Stomach (tissue), 9 donors: ENCODE measurements around the gene CREBBP. TPM values are rescaled to one million over a fixed set of nuclear protein-coding genes. Genes with fewer than 3 reads are reported as not detected.

Experiments
- DNase-seq, 2 donors: peaks; one replicate each; pipeline versions ENCODE4 v3.0.0 to v3.0.0-alpha.2; 2013 to 2019
- H3K27ac ChIP-seq, 5 donors: fragments of 200-600 bp in 4 of 5; sonication (generic) in 4 of 5; one replicate each; pipeline ENCODE4 v1.5.1; 2013 to 2019; ENCODE audit warnings: mild to moderate bottlenecking in 1 of 5, moderate library complexity in 1 of 5
- H3K27me3 ChIP-seq, 3 donors: fragments of 200-600 bp; sonication (generic); one replicate each; pipeline ENCODE4 v1.5.1; 2017 to 2019; ENCODE audit warnings: mixed run types in 1 of 3
- H3K36me3 ChIP-seq, 4 donors: fragments of 200-600 bp; sonication (generic); 1 replicate in 3 of 4; 2 replicates in 1 of 4; pipeline ENCODE4 v1.5.1; 2016 to 2019
- H3K4me1 ChIP-seq, 4 donors: fragments of 200-600 bp; sonication (generic); one replicate each; pipeline ENCODE4 v1.5.1; 2016 to 2019
- H3K4me3 ChIP-seq, 4 donors: fragments of 200-600 bp; sonication (generic) in 3 of 4; one replicate each; pipeline ENCODE4 v1.5.1; 2016 to 2019; ENCODE audit warnings: mild to moderate bottlenecking in 1 of 4
- H3K9me3 ChIP-seq, 4 donors: fragments of 200-600 bp; sonication (generic); one replicate each; pipeline ENCODE4 v1.5.1; 2016 to 2019
- EP300 ChIP-seq: sonication (generic); formaldehyde crosslinking; IDR thresholded peaks from one replicate; pipeline ENCODE4 v1.6.1; 2017; ENCODE audit warnings: antibody characterized with exemption
- POLR2A ChIP-seq, 4 donors: fragments of 450-650 bp; IDR thresholded peaks; one replicate each; pipeline ENCODE4 v1.6.1; 2016; ENCODE audit warnings: antibody characterized with exemption in 4 of 4, control low read depth in 2 of 4, mild to moderate bottlenecking in 1 of 4, moderate library complexity in 1 of 4
- POLR2AphosphoS5 ChIP-seq, 3 donors: sonication (generic); formaldehyde crosslinking; IDR thresholded peaks; one replicate each; pipeline ENCODE4 v1.6.1; 2016; ENCODE audit warnings: antibody characterized with exemption in 3 of 3
- WGBS, 5 donors: extraction: QIAGEN DNeasy Blood & Tissue Kit in 3 of 5; methylation state at CpG; one replicate each; pipeline versions ENCODE4 v1.1.5 to v1.1.7; 2013 to 2018; 5-methylcytosine and 5-hydroxymethylcytosine counted together
- intact Hi-C: fragments of 100-400 bp; cut with DNase I; formaldehyde crosslinking; loops from one replicate; pipeline ENCODE4 v1.15.1; 2023; ENCODE audit warnings: low total_unique reads
- polyA plus RNA-seq, 3 donors: library from polyadenylated mRNA; stranded (reverse); fragments of 200-250 nt; gene quantifications; one replicate each; pipeline ENCODE4 v1.2.3, GENCODE V29; 2013
- total RNA-seq, 5 donors: library from RNA; depleted of rRNA; stranded (reverse); fragments of >200 nt; gene quantifications; one replicate each; pipeline versions ENCODE4 v1.1.0 to v1.2.3, GENCODE V29; 2014 to 2016
- TF ChIP-seq, protein P1 (sequence below), 7 experiments: fragments of 450-650 bp in 4 of 7; fragments of 200-600 bp in 3 of 7; sonication (generic) in 3 of 7; IDR thresholded peaks; one replicate each; pipeline ENCODE4 v1.5.1; 2016 to 2019; ENCODE audit warnings: antibody characterized with exemption in 7 of 7, control low read depth in 2 of 7, mild to moderate bottlenecking in 1 of 7
- donor health status: healthy with polysubstance abuse.
- donor health status: Bipolar disorder and iron deficiency.
- donor health status: healthy.

The CREBBP gene
- total and polyA plus RNA-seq, 8 donors, result 6.7 to 116 (median 75.9) TPM

DNA sequence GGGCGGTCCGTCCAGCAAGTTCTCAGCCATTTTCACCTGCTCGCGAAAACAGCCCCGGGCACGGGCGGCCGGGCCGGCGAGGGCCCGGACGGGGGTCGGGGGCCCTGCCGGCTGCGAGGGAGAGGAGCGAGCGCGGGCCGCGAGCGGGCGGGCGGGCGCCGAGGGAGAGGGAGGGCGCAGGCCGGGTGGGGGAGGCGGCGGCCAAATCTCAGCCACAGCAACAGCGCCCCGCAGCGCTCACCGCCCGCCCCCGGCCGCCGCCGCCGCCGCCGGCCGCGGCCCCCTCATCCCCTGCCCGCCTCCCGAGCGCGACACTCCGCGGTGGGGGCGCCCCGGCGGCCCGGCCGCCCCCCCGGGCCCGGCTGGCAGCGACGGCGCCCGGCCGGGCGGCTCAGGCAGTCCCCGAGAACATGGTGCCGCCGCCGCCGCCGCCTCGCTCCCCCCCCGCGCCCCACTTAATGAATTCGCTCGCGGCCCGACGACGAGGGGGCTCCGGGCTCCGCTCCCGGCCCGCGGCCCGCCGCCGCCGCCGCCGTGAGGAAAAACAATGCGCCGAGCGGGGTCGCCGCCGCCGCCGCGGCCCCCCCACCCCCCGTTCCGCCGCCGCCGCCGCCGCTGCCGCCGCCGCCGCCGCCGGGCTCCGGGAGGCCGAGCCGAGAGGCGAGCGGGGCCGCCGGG lies 487 bp downstream of the CREBBP start:
- no peaks in the 10 kb centered on the region for H3K36me3 ChIP-seq
- H3K27ac ChIP-seq, result peak overlapping the region; percentile 71 to 95 (median 87)
- peak overlapping the region; percentile 90 to 98 (median 95) for H3K4me3 ChIP-seq
- no peaks in the 10 kb centered on the region for H3K27me3 ChIP-seq
- peaks cover 40 to 50% (median 48%) of the 10 kb centered on the region in 4 donors for H3K4me1 ChIP-seq
- TF ChIP-seq POLR2AphosphoS5 (IDR thresholded peaks at IDR 0.05) (no peak), EP300 (no peak), POLR2A (IDR thresholded peaks at IDR 0.05) (no peak)
- TF ChIP-seq, protein P1, sequence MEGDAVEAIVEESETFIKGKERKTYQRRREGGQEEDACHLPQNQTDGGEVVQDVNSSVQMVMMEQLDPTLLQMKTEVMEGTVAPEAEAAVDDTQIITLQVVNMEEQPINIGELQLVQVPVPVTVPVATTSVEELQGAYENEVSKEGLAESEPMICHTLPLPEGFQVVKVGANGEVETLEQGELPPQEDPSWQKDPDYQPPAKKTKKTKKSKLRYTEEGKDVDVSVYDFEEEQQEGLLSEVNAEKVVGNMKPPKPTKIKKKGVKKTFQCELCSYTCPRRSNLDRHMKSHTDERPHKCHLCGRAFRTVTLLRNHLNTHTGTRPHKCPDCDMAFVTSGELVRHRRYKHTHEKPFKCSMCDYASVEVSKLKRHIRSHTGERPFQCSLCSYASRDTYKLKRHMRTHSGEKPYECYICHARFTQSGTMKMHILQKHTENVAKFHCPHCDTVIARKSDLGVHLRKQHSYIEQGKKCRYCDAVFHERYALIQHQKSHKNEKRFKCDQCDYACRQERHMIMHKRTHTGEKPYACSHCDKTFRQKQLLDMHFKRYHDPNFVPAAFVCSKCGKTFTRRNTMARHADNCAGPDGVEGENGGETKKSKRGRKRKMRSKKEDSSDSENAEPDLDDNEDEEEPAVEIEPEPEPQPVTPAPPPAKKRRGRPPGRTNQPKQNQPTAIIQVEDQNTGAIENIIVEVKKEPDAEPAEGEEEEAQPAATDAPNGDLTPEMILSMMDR (IDR thresholded peaks at IDR 0.05), result peak in 1 of 7 experiments; percentile 30
- WGBS, 5 donors, result 0 to 1% (median 1%) methylated on average over 1 to 107 of the region's 117 CpGs
- no peaks in the 10 kb centered on the region for H3K9me3 ChIP-seq
- DNase-seq, result peak; percentile 79 to 93
- intact Hi-C loops, result loop anchor here (10.0 kb wide), 1 partner anchor 185 kb away; no protein-coding TSS in a partner anchor

DNA sequence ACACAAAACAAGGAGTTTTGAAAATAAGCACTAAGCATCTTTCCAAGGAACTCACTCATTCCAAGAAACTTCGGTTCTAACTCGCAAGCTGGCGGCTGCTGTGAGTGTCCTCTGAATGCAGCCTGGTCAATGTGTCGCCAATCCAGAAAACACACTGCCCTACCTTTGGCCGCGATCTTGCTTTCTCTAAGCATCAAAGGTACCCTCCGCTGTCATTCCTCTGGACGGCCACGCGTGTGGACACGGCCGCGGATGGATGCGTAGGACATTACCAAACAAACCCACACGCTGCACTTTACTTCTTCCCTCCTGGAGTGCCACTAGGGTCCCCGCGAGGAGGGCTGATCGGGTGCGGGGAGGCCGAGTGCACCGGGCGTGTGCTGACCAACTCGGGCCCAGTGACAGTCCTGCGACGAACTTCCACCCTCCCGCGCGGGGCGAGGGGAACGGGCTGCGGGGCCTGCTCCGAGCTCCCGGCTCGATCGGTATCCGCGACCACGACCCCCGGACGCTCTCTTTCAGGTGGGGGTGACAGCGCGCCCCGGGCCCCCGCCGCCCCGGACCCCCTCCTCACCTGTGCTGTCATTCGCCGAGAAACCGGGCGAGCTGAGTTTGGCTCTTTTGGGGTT lies 1.1 kb downstream of the CREBBP start:
- no peak for TF ChIP-seq POLR2AphosphoS5 (IDR thresholded peaks at IDR 0.05)
- no peak for TF ChIP-seq EP300
- TF ChIP-seq, protein P1 (IDR thresholded peaks at IDR 0.05), result no peak
- TF ChIP-seq POLR2A (IDR thresholded peaks at IDR 0.05), result no peak
- H3K27me3 ChIP-seq, result no peaks in the 10 kb centered on the region
- 0 to 2% (median 1%) methylated on average over 36 to 50 of the region's 50 CpGs for WGBS, 5 donors
- peaks cover 47 to 57% (median 55%) of the 10 kb centered on the region in 4 donors for H3K4me1 ChIP-seq
- no peaks in the 10 kb centered on the region for H3K9me3 ChIP-seq
- H3K4me3 ChIP-seq, result peak overlapping the region; percentile 90 to 98 (median 95)
- H3K36me3 ChIP-seq, result no peaks in the 10 kb centered on the region
- DNase-seq, result peak; percentile 27 to 57
- peak overlapping the region; percentile 71 to 95 (median 87) for H3K27ac ChIP-seq
- intact Hi-C loops, result loop anchor here (10.0 kb wide), 1 partner anchor 185 kb away; no protein-coding TSS in a partner anchor

DNA sequence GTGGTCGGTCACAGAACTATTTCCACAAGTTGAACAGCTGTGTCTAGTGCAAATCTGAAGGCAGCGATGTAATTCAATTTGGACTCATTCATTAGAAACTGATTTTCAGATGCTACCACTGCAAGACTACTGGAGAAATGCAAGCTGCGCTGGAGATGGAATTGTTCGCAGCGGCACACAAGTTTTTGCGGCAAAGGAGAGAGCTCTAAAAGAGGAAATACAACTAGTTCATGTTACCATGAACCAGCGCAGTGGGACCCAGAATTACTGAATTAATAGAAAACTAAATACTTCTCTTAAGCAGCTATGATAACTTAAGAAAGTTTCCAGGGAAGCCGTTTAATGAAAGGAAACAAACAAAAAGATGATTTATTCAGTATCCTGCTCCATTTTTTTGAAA lies 1.9 kb downstream of the CREBBP start:
- intact Hi-C loops, result loop anchor here (10.0 kb wide), 1 partner anchor 184 kb away; no protein-coding TSS in a partner anchor
- Histone ChIP-seq H3K36me3 (no peaks in the 10 kb centered on the region), H3K9me3 (no peaks in the 10 kb centered on the region), H3K4me1 (peaks cover 54 to 65% (median 62%) of the 10 kb centered on the region in 4 donors), H3K4me3 (peak overlapping the region; percentile 90 to 98 (median 95)), H3K27ac (no peak overlapping the region), H3K27me3 (no peaks in the 10 kb centered on the region)
- no peak for TF ChIP-seq POLR2A (IDR thresholded peaks at IDR 0.05)
- 7 to 15% (median 10%) methylated on average over 8 of the region's 8 CpGs for WGBS, 5 donors
- DNase-seq, result peak in 1 of 2 donors; percentile 53

GRCh38 chr16:3876695-3877094 lies 3.8 kb downstream of the CREBBP start:
- no peaks in the 10 kb centered on the region for H3K36me3 ChIP-seq
- no peak for DNase-seq
- H3K4me3 ChIP-seq, result peak overlapping the region in 1 of 4 donors; percentile 98
- WGBS, 5 donors, result 54 to 62% (median 58%) methylated on average over 6 of the region's 6 CpGs
- TF ChIP-seq EP300 (no peak), POLR2AphosphoS5 (IDR thresholded peaks at IDR 0.05) (peak in 1 of 3 donors; percentile 44)
- intact Hi-C loops, result loop anchor here (10.0 kb wide), 1 partner anchor 182 kb away; no protein-coding TSS in a partner anchor
- peaks cover 73 to 84% (median 80%) of the 10 kb centered on the region in 4 donors for H3K4me1 ChIP-seq
- no peaks in the 10 kb centered on the region for H3K27me3 ChIP-seq
- peak overlapping the region in 1 of 5 donors; percentile 26 for H3K27ac ChIP-seq
- H3K9me3 ChIP-seq, result no peaks in the 10 kb centered on the region

DNA sequence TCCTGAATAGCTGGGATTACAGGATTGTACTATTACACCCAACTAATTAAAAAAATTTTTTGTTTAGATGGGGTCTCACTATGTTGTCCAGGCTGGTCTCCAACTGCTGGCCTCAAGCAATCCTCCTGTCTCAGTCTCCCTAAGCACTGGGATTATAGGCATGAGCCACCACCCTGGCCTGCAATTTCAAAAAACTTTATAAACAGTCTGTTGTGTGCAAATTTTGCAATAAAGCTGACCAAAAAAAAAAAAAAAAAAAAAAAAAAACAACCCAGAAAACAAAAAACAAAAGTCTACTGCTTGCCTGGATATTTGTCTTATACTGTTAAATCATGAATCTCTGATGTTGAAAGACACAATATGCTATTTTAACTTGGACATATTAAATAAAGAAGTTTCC lies 4.4 kb downstream of the CREBBP start:
- no peak for DNase-seq
- intact Hi-C loops, result loop anchor here (10.0 kb wide), 1 partner anchor 181 kb away; no protein-coding TSS in a partner anchor
- Histone ChIP-seq H3K27me3 (no peaks in the 10 kb centered on the region), H3K4me3 (peak overlapping the region in 1 of 4 donors; percentile 98), H3K4me1 (peaks cover 75 to 84% (median 78%) of the 10 kb centered on the region in 4 donors), H3K27ac (peak overlapping the region in 2 of 5 donors; percentile 5 to 67), H3K9me3 (no peaks in the 10 kb centered on the region), H3K36me3 (no peaks in the 10 kb centered on the region)
- TF ChIP-seq EP300 (no peak), POLR2A (IDR thresholded peaks at IDR 0.05) (no peak), POLR2AphosphoS5 (IDR thresholded peaks at IDR 0.05) (no peak)
- TF ChIP-seq, protein P1 (IDR thresholded peaks at IDR 0.05), result no peak
